GM21717 (cell line): ENCODE measurements around the gene FPR1.

Experiments
- ATAC-seq: cut with Tn5 transposase; IDR thresholded peaks from one replicate; pipeline ENCODE4 v1.9.1; 2021; ENCODE audit warnings: mild to moderate bottlenecking, moderate library complexity; ENCODE audit not compliant: unreplicated experiment

FPR1 gene

GRCh38 chr19:51751655-51752054 is at the start of gene FPR1:
FPR1 (minus strand) TSS chr19:51751878; CDS start chr19:51746994, 4,884 bp downstream.
- ATAC-seq, result no peak

GRCh38 chr19:51800473-51801244 is 49.0 kb upstream of the FPR1 start:
- ATAC-seq, result no peak

- ATAC-seq, result no peak
Measured at GRCh38 chr19:51799774-51800472, 48.2 kb upstream of the FPR1 start.

- ATAC-seq, result no peak
Measured at GRCh38 chr19:51799034-51799773, 47.5 kb upstream of the FPR1 start.

- no peak for ATAC-seq
Measured at GRCh38 chr19:51798062-51798461, 46.4 kb upstream of the FPR1 start.

- ATAC-seq, result no peak
Measured at GRCh38 chr19:51797480-51797879, 45.8 kb upstream of the FPR1 start.

- no peak for ATAC-seq
Measured at GRCh38 chr19:51796195-51796679, 44.6 kb upstream of the FPR1 start.

- ATAC-seq, result no peak
Measured at GRCh38 chr19:51794885-51795490, 43.3 kb upstream of the FPR1 start, which contains the start of gene FPR3. FPR3 (plus strand) TSS chr19:51795157; CDS start chr19:51823749, 28,592 bp downstream.

- no peak for ATAC-seq
Measured at GRCh38 chr19:51793994-51794393, 42.3 kb upstream of the FPR1 start.

- ATAC-seq, result no peak
Measured at GRCh38 chr19:51792932-51793331, 41.3 kb upstream of the FPR1 start.

GRCh38 chr19:51789061-51789795 is 37.5 kb upstream of the FPR1 start:
- ATAC-seq, result no peak

GRCh38 chr19:51788029-51788428 is 36.4 kb upstream of the FPR1 start:
- no peak for ATAC-seq

GRCh38 chr19:51786646-51787494 is 35.2 kb upstream of the FPR1 start:
- no peak for ATAC-seq

GRCh38 chr19:51784922-51785690 is 33.4 kb upstream of the FPR1 start:
- ATAC-seq, result no peak

- ATAC-seq, result no peak
Measured at GRCh38 chr19:51784109-51784785, 32.6 kb upstream of the FPR1 start.

GRCh38 chr19:51783372-51783771 is 31.7 kb upstream of the FPR1 start:
- no peak for ATAC-seq

- no peak for ATAC-seq
Measured at GRCh38 chr19:51781999-51782398, 30.3 kb upstream of the FPR1 start.

- no peak for ATAC-seq
Measured at GRCh38 chr19:51780270-51780669, 28.6 kb upstream of the FPR1 start.
